K562 (cell line): ENCODE results near the gene ALDH5A1. TPM values are rescaled to one million over a fixed set of nuclear protein-coding genes. Genes with fewer than 3 reads are reported as not detected.
A peak's percentile ranks its signal among the peaks of the same experiment; 100 is the strongest.

ENCODE experiments used
- ATAC-seq: fragments of 200-7000 bp; cut with Tn5 transposase; 3 replicates; pipeline ENCODE4 v1.9.1; 2020; ENCODE audit warnings: moderate library complexity
- BruUV-seq: library from RNA; stranded (reverse); fragments of 400-500 nt; replicated peaks from 2 replicates; lab custom pipeline; 2021; lab: Mats Ljungman, UMichigan
- CTCF ChIA-PET: fragments of 300-600 bp; formaldehyde crosslinking; extraction: SDS; loops from one replicate; lab custom pipeline; 2021; ENCODE audit warnings: low intra/inter-chr PET ratio; lab: Yijun Ruan, JAX
- POLR2A ChIA-PET: fragments of 300-600, 350-650 bp; sonication (Branson Sonifier 250); formaldehyde crosslinking; extraction: SDS; loops from one replicate; lab custom pipeline; 2021; ENCODE audit warnings: antibody characterized with exemption, inconsistent platforms; lab: Yijun Ruan, JAX
- DNase-seq, 4 experiments: peaks; one replicate each; pipeline versions ENCODE4 v3.0.0 to v3.0.0-alpha.2; 2011 to 2018; ENCODE audit warnings: low spot score in 3 of 4, mixed read lengths in 3 of 4; ENCODE audit errors: extremely low read depth in 1 of 4
- FAIRE-seq: peaks from 2 replicates; lab custom pipeline; 2011; peaks lifted over from hg19 to GRCh38; lab: Jason Lieb, UNC
- H2AFZ ChIP-seq: 2 replicates; pipeline ENCODE4 v1.6.0; 2011; ENCODE audit warnings: low read depth, low read length, control low read depth, inconsistent platforms
- H3K27ac ChIP-seq: fragments of 200-600 bp; 3 replicates; pipeline ENCODE4 v1.8.0; 2011; ENCODE audit warnings: low read depth, mild to moderate bottlenecking, control low read depth, inconsistent platforms, low read length, moderate library complexity, mixed read lengths; ENCODE audit errors: extremely low read depth
- H3K27me3 ChIP-seq, 2 experiments: fragments of 300-600 bp in 1 of 2; 2 replicates in 1 of 2; 3 replicates in 1 of 2; pipeline versions ENCODE4 v1.6.0 to v1.8.0; 2011; ENCODE audit warnings: inconsistent platforms in 2 of 2, low read length in 2 of 2, mild to moderate bottlenecking in 1 of 2, mixed read lengths in 1 of 2, moderate library complexity in 1 of 2; ENCODE audit not compliant: control insufficient read depth in 2 of 2, insufficient read depth in 2 of 2
- H3K36me3 ChIP-seq: fragments of 300-600 bp; 3 replicates; pipeline ENCODE4 v1.8.0; 2011; ENCODE audit warnings: mild to moderate bottlenecking, low read length, inconsistent platforms; ENCODE audit not compliant: control insufficient read depth, insufficient read depth
- H3K4me1 ChIP-seq, 2 experiments: fragments of 200-600 bp in 1 of 2; replicated peaks in 1 of 2; 2 replicates in 1 of 2; 3 replicates in 1 of 2; pipeline versions ENCODE4 v1.5.1 to v1.8.0; 2011; ENCODE audit warnings: inconsistent platforms in 2 of 2, low read length in 2 of 2, mild to moderate bottlenecking in 1 of 2, mixed read lengths in 1 of 2, moderate library complexity in 1 of 2; ENCODE audit not compliant: control insufficient read depth in 2 of 2, insufficient read depth in 2 of 2
- H3K4me2 ChIP-seq: 2 replicates; pipeline ENCODE4 v1.6.1; 2011; ENCODE audit warnings: low read length, control low read depth, inconsistent platforms, mixed read lengths; ENCODE audit not compliant: insufficient read depth
- H3K4me3 ChIP-seq: fragments of 200-600 bp; sonication (generic), shearing (Covaris generic); 2 replicates; pipeline ENCODE4 v1.5.1; 2016; ENCODE audit warnings: control low read depth, inconsistent platforms
- H3K79me2 ChIP-seq: fragments of 200-600 bp; 3 replicates; pipeline ENCODE4 v1.8.0; 2011; ENCODE audit warnings: low read length, inconsistent platforms; ENCODE audit not compliant: control insufficient read depth, insufficient read depth
- H3K9ac ChIP-seq, 2 experiments: 2 replicates each; pipeline versions ENCODE4 v1.6.0 to v1.6.1; 2011; ENCODE audit warnings: low read depth in 2 of 2, low read length in 2 of 2, control low read depth in 1 of 2, inconsistent platforms in 1 of 2, mild to moderate bottlenecking in 1 of 2, mixed read lengths in 1 of 2; ENCODE audit not compliant: insufficient read depth in 1 of 2
- H3K9me1 ChIP-seq: one replicate; pipeline ENCODE4 v1.6.0; 2011; ENCODE audit warnings: inconsistent platforms, mild to moderate bottlenecking, low read length, moderate library complexity; ENCODE audit not compliant: control insufficient read depth, insufficient read depth
- H3K9me3 ChIP-seq: replicated peaks from 2 replicates; pipeline ENCODE4 v1.5.1; 2011; ENCODE audit warnings: low read depth, low read length, inconsistent platforms; ENCODE audit not compliant: control insufficient read depth, insufficient read depth
- H4K20me1 ChIP-seq: replicated peaks from 2 replicates; pipeline ENCODE4 v1.6.1; 2011; ENCODE audit warnings: low read length, inconsistent platforms, mixed read lengths; ENCODE audit not compliant: control insufficient read depth, insufficient read depth
- YY1 ChIP-seq, 3 experiments: IDR thresholded peaks; 2 replicates each; pipeline ENCODE4 v1.6.1; 2011; ENCODE audit warnings: low read length in 2 of 3, mild to moderate bottlenecking in 2 of 3, moderate library complexity in 2 of 3, borderline replicate concordance in 1 of 3, control low read depth in 1 of 3, low read depth in 1 of 3; ENCODE audit not compliant: insufficient read depth in 3 of 3, insufficient replicate concordance in 2 of 3, control insufficient read depth in 1 of 3, insufficient read length in 1 of 3; ENCODE audit errors: extremely low read depth in 1 of 3
- ZNF3 ChIP-seq: fragments of 250-450 bp; sonication (Bioruptor Pico); IDR thresholded peaks from 2 replicates; pipeline ENCODE4 v1.5.0; 2021; ENCODE audit warnings: mild to moderate bottlenecking, moderate library complexity
- ZNF695 ChIP-seq: fragments of 450-650 bp; formaldehyde crosslinking; IDR thresholded peaks from 2 replicates; pipeline ENCODE4 v1.4.0; 2020; ENCODE audit warnings: mild to moderate bottlenecking, moderate library complexity
- WGBS: fragments of 100-300 bp; shearing (Covaris generic); methylation state at CpG from one replicate; pipeline ENCODE4 v1.1.6; 2016; ENCODE audit warnings: low coverage, mixed read lengths; ENCODE audit not compliant: insufficient coverage; ENCODE audit errors: missing lambda C conversion rate; 5-methylcytosine and 5-hydroxymethylcytosine counted together
- in situ Hi-C: fragments of 300-500 bp; cut with MboI; formaldehyde crosslinking; loops from 4 replicates; pipeline ENCODE4 v1.15.0; 2018; ENCODE audit warnings: inconsistent platforms, mixed read lengths
- intact Hi-C: fragments of 100-400 bp; cut with micrococcal nuclease; formaldehyde crosslinking; loops from 2 replicates; pipeline ENCODE4 v1.14.2; 2022
- polyA plus RNA-seq, 8 experiments: library from polyadenylated mRNA; depleted of rRNA in 4 of 8; stranded (reverse) in 5 of 8; unstranded in 3 of 8; fragments of >200 nt; fragmentation: Nextera tagmentation in 2 of 8; fragmentation: Illumina TruSeq in 1 of 8; extraction: Ambion mirVana in 2 of 8; extraction: Trizol in 1 of 8; gene quantifications; 2 replicates each; pipeline versions ENCODE4 v1.2.1 to v1.2.3, GENCODE V29; 2011 to 2014; ENCODE audit warnings: inconsistent platforms in 1 of 8, missing spikeins in 1 of 8
- total RNA-seq, 7 experiments: library from RNA; depleted of rRNA in 6 of 7; stranded (reverse); fragments of >200 nt in 6 of 7; fragmentation: Illumina TruSeq in 2 of 7; extraction: Trizol in 2 of 7; gene quantifications; 2 replicates each; pipeline versions ENCODE4 v1.2.1 to v1.2.3, GENCODE V29; 2011 to 2021; ENCODE audit warnings: low replicate concordance in 1 of 7

Gene ALDH5A1
- total and polyA plus RNA-seq, 9 of the 15 experiments (the other 6 are each of a cell fraction or from before 2014, with no cell fraction given) = 2.2 to 19.7 (median 9.5) TPM

DNA sequence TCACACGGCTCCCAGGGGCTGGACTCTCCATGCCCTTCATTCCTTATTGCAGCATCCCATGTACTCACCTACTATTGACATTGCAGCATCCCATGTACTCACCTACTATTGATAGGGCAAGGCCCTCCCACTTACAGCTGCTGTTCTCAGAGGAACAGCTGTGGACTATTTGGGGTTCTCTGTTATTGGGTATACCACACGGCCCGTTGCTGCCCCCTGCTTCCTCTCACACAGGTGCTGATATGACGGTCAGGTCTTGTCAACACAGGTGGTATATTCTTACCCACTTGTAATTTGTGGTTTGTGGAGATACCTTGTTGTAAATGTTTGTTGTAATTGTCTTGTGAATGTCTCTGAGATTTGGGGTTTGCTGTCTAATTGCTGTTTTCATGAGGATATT lies 18.8 kb downstream of the ALDH5A1 start (continued):
- no peak for TF ChIP-seq ZNF3

DNA sequence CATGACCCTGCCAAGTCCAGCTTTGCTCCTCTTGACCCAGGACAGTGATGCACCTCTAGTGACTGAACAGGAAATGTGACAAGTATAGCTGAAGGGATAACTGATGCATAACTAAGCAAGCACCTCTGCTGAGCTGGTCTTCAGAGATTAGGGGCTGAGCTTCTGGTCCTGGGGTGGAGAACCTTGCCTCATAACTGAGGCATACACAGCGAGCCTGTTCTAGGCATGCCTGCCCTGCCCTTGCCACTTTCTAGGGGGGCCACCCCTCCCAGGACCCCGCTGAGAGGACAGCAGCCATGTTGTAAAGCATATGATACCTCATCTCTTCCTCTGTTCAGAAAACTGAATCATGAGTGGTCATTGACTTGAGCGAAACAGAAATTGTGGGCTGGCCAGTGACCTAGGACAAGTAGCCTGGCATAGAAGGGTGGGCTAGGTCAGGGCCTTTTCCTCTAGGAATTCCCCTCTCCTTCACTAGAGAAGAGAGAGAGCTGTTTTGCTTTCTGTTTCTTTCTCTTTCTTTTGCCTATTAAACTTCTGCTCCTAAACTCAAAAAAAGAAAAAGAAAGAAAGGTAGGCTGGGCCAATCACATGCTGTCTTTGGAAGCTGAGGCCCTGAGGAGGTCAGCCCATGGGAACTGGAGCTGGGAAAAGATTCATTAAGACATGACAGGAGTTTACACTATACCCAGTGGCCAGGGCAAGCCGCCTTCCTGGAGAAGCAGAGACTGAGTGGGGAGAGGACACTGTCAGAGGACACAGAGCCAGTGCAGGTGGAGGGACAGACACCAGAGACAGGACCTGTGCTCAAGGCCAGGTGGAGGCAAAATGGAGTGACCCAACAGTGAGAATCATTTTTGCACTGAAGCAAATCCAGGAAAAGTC lies 23.1 kb downstream of the ALDH5A1 start:
- Histone ChIP-seq H3K27me3 (no peaks in the 10 kb centered on the region), H3K4me1 (peaks cover 4 to 8% of the 10 kb centered on the region in 2 experiments; a peak in 4 of 5 replicates), H3K27ac (no peak overlapping the region), H3K79me2 (no peaks in the 10 kb centered on the region), H3K9ac (no peak overlapping the region), H2AFZ (no peak overlapping the region), H3K4me3 (no peak overlapping the region), H3K4me2 (no peak overlapping the region), H4K20me1 (no peaks in the 10 kb centered on the region), H3K9me1 (no peaks in the 10 kb centered on the region), H3K36me3 (no peaks in the 10 kb centered on the region; the same call in 2 of the 3 replicates), H3K9me3 (no peaks in the 10 kb centered on the region)
- ChIA-PET CTCF (no interaction called here), POLR2A (no interaction called here)
- FAIRE-seq = no peak
- intact Hi-C loops (no loop called here), in situ Hi-C loops (no loop called here)
- BruUV-seq = no TSS peak
- no peak for DNase-seq
- TF ChIP-seq ZNF695 (no peak), YY1 (IDR thresholded peaks at IDR 0.05; ENCODE audit: borderline replicate concordance in 1 of 3, control insufficient read depth in 1 of 3, extremely low read depth in 1 of 3, insufficient read depth in 3 of 3, insufficient read length in 1 of 3, insufficient replicate concordance in 2 of 3, low read depth in 1 of 3, low read length in 2 of 3) (peak in 1 of 3 experiments; percentile 7)
- ATAC-seq = no peak
- 36% methylated on average over 4 of the region's 4 CpGs for WGBS
